EL (cell line): ENCODE measurements around the gene CFAP100.

ENCODE experiments used
- DNase-seq: peaks from one replicate; pipeline ENCODE4 v3.0.0-alpha.2; 2016

The CFAP100 gene

DNA sequence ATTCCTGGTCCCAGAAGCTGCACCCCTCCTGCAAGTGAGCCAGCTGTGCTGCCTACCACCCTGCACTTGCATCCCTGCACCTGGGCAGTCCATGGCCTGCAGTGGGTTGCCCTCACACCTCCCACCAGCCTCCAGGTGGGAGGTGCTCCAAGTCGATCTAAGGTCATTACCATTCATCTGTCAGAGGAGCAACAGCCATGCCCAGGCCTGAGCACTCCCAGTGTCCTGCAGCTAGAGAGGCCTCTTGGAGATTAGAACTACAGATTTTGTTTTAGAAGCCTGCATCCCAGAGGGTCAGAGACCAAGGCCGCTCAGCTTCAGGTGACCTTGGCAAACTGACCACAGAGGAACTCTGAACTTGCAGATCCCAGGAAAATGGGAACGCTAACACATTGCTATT lies 90.0 kb downstream of the CFAP100 start:
- DNase-seq = no peak

DNA sequence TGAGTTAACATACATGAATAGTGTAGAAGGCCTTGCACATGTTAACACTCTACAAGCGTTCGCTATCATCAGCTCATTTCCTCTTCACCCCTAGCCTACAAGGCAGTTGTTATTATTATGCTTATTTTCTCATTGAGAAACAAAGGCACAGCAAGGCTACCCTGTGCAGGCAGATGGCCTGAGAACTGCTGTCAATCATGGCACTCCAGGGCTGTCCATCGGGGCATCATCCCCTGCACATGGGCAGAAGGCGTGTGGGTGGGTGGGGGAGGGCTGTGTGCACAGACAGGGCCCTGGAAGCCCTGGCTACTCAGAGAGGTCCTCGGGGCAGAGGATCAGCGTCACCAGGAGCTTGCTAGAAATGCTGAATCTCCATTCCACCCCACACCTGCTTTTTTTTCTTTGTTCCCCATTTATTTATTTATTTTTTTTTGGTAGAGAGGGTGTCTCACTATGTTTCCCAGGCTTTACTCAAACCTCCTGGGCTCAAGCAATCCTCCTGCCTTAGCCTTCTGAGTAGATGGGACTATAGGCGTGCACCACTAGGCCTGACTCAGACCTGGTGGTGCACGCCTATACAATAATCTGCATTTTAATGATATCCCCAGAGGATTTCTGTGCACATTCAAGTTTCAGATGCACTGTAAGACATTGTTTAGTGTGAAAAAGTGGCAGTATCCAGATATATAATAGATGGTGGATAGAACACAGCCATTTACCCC lies 90.6 kb downstream of the CFAP100 start:
- DNase-seq = no peak

DNA sequence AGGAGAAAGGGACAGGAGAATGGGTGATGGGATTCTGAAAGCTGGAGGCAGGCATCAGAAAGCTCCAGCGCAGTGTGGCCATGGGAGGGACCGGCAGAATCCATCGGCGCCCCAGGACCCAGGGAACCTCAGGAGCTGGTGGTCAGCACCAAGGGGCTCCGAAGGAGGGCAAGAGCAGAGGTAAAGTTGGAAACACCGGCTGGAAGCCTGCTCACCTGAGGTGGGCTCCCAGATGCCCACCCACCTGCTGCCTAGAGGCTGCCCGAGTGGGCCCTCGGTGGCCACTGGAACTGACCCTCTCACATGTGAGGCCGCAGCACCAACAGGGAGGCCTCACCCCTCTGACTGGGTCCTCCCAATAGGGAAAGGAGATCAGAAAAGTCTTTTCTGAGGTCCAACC lies 91.2 kb downstream of the CFAP100 start:
- DNase-seq = no peak
